HG03457 (cell line): Measurements from ENCODE around the gene BNC2.

Experiments
- ATAC-seq: cut with Tn5 transposase; IDR thresholded peaks from one replicate; pipeline ENCODE4 v1.9.1; 2021; ENCODE audit warnings: moderate number of reproducible peaks; ENCODE audit not compliant: unreplicated experiment

Gene BNC2

DNA sequence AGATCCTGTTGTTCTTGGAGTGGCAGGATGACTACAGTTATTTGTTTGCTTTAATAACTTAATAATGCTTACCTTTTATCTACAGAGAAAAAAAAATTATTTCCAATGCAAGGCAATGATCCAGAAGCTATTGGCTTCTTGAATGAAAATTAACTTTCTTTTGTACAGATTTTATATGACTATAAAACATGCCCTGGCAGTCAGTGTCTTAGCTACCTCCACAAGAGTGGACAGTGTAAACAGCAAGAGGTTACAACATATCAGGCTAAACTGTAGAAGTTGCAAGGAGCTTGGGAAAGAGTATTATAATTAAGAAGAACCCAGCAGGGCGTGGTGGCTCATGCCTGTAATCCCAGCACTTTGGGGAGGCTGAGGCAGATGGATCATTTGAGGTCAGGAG is 49.1 kb downstream of the BNC2 start:
- ATAC-seq = no peak

DNA sequence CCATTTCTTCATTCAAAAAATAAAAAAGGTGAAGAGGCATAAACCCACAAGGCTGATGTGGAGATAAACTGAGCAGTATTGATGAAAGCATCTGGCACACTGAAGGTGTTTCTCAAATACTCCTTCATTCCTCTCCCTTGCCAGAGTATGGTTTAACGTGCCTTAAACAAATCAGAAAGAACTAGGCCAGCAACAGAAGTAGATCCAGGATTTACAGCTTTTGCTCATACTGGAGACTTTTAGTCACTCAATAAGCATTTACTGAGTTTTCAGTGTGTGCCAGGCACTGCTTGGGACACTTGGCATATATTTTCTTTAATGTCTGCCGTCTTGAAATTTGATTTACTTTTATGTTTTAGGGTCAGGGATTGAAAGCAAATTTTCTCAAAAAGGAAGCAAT is 53.0 kb downstream of the BNC2 start:
- ATAC-seq = no peak

DNA sequence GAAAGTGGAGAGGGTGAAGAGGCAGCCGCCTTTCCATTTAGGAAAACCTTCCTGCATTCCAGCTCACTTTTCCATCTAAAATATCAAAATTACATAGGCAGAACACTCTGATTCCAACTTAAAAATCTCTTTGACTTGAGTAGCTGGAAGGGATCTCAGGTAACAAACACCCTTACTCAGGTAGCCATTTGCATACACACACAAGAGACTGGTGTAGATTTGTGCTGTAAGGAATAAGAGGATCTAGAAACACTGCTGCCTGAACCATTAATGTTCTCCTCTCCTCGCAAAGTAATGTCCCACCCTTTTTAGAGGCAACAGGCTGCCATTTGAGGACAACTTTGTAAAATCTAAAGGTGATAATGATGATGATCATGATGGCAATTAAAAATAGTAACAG is 53.5 kb downstream of the BNC2 start:
- no peak for ATAC-seq

- no peak for ATAC-seq
These were observed 54.5 kb downstream of the BNC2 start for GRCh38 chr9:16816011-16816410.

- no peak for ATAC-seq
These were observed 55.4 kb downstream of the BNC2 start for GRCh38 chr9:16815079-16815478.

DNA sequence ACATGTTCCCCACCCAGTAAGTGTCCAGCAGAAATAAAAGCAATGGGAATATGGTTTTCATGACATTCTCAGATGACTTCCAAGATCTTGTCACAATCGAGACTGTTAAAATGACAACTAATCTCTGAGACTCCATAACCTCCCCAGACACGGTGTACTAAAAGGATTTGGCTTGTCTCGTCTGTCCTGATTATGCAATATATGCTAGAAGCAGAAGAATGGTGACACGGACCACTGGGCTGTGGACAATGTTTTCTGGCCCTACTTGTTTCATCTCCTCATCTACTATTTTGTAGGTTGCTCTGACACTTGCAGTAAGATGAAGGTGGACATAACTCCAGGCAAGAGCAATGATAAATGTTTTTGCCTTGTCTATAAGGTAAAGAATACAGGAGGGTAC is 56.6 kb downstream of the BNC2 start:
- no peak for ATAC-seq

DNA sequence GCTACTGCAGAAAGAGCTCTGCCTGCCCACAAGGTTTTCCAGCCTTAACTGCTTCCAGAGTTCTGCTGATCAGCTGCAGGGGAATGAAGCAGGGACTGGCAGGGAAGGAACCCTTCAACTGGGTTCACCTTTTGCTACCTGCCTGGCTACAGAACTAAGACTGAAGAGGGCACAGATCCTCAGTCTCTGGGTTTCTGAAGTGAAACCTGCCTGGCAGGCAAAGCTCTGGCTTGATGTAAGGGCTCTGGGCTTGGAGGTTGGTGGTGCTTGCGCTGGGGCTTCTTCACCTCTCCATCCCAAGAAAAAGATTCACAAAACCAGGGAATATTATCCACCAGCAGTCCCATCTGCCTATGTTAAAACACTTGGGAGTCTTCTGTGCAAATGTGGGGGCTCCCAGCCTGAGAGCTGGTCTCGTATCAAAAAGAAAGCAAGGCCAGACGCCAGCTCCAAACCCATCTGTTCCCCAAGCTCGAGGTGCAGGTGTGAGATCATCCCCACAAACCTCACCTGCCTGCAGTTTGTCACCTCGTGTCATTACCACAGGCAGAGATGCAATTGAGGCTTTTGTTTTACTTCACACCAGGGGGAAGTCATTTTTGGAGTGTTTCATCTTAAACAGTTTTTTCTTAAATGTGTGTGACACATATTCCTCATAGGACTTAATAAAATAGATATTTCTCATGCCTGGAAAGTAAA is 58.3 kb downstream of the BNC2 start:
- ATAC-seq = no peak

GRCh38 chr9:16809912-16810610 is 60.4 kb downstream of the BNC2 start:
- ATAC-seq = no peak

DNA sequence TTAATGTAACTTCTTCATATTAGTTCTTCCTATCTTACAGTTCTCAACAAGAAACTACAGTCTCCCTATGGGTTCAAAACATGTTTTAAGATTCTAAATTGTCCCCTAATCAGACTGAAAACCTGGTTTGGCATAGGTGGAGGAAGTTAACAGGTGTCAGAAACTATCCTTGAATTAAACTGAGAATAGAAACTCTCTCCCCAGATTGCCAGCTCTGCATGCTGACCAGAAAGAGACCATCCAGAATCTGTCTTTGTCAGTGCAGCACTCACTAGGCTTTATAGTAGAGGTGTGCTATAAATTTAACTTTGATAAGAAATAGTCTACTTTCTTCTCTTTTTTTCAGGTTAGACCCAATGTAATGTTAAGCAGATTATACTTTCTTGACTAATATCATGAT is 63.8 kb downstream of the BNC2 start:
- ATAC-seq = no peak

DNA sequence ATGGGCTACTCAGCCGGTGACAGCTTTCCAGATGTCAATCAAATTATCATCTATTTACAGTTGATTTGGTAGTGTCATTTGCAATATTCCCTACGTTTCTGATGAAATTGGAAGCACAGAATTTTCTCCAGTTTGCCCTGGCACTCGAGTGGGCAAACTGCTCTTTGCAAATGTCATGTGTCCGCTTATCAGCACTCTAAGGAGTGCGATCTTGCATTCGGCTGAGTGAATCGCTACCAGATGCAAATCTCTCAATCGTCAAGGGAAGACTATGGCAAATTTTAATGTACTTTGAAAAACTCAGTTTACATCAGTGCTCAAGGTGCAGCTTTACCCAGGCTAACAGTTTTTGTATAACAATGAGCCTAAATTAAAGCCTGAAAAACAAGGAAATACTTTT is 66.8 kb downstream of the BNC2 start:
- ATAC-seq = no peak

GRCh38 chr9:16801871-16802466 is 68.5 kb downstream of the BNC2 start:
- ATAC-seq = no peak

DNA sequence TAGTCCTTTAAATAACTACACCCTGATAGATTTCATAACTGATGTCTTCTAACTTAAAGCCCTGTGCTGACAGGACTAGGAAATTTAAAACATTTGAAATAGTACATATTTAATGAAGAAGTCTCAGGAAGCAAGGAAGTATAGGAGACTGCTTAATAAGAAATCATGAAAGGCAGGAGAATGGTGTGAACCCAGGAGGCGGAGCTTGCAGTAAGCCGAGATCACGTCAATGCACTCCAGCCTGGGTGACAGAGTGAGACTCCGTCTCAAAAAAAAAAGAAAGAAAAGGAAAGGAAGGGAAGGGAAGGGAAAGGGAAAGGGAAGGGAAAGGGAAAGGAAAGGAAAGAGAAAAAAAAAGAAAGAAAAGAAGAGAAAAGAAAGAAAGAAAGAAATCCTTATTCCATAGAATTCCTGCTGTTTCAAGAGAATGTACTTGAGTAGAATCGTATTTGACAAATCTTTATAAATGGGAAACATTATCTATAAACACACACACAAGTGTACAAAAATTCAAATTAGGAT is 74.1 kb downstream of the BNC2 start:
- no peak for ATAC-seq

GRCh38 chr9:16794871-16795639 is 75.4 kb downstream of the BNC2 start:
- no peak for ATAC-seq

GRCh38 chr9:16794103-16794502 is 76.4 kb downstream of the BNC2 start:
- ATAC-seq = no peak

DNA sequence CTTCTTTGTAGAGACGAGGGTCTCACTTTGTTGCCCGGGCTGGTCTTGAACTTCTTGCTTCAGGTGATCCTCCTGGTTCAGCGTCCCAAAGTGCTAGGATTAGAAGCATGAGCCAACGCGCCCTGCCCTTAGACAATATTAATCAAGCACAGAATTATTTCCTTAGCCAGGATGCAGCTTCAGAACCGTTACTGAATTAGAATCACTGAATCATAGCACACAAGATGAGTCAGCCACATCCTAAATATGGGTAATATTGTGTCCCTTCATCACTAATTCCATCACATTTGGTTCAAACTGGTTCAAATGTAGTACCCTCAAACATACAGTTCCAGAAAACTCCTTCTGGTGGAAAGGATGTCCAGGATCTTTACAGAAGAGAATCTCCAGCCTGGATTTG is 82.7 kb downstream of the BNC2 start:
- no peak for ATAC-seq

DNA sequence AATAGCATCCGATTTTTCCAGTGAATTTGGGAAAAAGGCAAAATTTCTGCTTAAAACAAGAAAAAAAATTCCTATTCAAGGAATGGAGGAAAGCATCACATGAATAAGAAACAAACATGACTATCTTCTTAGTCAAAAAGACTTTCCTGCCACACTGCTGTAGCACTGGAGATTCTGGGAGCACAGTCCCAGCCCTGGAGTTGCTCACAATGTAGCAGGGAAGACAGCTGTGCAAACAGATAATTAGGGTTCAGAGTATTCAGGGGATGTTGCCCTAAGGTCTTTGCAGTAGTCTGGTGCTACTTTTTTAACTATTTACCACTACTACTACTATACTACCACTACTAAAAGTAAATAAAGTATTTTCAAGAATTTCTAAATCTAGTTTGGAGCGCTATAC is 86.5 kb downstream of the BNC2 start:
- no peak for ATAC-seq

DNA sequence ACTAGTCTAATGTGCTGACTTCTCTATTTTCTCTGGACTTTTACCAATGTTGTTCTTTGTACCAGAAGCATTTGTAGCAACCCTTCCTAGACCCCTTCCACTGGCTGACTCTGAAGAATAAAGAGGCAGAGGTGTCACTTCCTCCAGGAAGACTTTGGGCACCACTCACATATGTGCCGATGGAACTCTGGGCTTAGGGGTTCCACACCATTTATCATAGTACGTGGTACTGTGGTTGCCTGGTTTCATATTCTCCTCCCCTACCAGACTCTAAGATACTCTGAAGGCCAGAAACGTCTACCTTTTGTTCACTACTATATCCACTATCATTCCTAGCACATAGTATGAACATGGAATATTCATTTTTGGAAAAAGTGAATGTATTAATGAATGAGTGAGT is 88.0 kb downstream of the BNC2 start:
- ATAC-seq = no peak

DNA sequence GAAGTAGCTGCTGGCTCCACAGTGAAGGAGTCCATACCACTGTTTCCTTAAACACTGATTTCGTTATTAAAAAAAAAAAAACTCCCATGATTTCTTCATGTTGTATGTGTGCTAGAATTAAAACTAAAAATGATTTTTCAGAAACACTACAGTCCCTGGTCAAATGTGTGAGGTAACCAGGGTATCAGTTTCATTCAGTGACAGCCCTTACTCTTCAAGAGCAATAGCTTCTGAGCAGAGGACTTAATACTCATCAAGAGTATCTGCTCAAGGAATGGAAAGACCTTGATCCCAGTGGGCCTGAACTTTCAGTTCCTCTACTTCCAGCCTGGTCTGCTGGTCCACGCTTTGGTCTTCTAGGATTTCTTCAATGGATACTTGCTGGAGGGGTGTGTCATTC is 95.1 kb downstream of the BNC2 start:
- ATAC-seq = no peak

GRCh38 chr9:16773617-16774016 is 96.9 kb downstream of the BNC2 start:
- ATAC-seq = no peak

GRCh38 chr9:16773116-16773515 is 97.4 kb downstream of the BNC2 start:
- no peak for ATAC-seq

- no peak for ATAC-seq
These were observed 99.1 kb downstream of the BNC2 start for GRCh38 chr9:16771356-16771755.
